ENCODE results near the gene ETV2.

Gene ETV2

GRCh38 chr19:35637165-35637564 is 4.4 kb upstream of the ETV2 start:
- TF ChIP-seq PATZ1 (CRISPR knock-in tag; IDR thresholded peaks at IDR 0.05; ENCODE audit: borderline replicate concordance) (no peak), ZNF565 (CRISPR knock-in tag; conservative IDR thresholded peaks at IDR 0.05; ENCODE audit: low read depth) (no peak), PPARA (CRISPR knock-in tag; IDR thresholded peaks at IDR 0.05; ENCODE audit: borderline replicate concordance) (no peak), ISL1 (CRISPR knock-in tag; IDR thresholded peaks at IDR 0.05) (no peak), BACH2 (CRISPR knock-in tag; IDR thresholded peaks at IDR 0.05; ENCODE audit: borderline replicate concordance) (no peak)
- TF ChIP-seq, protein P1, sequence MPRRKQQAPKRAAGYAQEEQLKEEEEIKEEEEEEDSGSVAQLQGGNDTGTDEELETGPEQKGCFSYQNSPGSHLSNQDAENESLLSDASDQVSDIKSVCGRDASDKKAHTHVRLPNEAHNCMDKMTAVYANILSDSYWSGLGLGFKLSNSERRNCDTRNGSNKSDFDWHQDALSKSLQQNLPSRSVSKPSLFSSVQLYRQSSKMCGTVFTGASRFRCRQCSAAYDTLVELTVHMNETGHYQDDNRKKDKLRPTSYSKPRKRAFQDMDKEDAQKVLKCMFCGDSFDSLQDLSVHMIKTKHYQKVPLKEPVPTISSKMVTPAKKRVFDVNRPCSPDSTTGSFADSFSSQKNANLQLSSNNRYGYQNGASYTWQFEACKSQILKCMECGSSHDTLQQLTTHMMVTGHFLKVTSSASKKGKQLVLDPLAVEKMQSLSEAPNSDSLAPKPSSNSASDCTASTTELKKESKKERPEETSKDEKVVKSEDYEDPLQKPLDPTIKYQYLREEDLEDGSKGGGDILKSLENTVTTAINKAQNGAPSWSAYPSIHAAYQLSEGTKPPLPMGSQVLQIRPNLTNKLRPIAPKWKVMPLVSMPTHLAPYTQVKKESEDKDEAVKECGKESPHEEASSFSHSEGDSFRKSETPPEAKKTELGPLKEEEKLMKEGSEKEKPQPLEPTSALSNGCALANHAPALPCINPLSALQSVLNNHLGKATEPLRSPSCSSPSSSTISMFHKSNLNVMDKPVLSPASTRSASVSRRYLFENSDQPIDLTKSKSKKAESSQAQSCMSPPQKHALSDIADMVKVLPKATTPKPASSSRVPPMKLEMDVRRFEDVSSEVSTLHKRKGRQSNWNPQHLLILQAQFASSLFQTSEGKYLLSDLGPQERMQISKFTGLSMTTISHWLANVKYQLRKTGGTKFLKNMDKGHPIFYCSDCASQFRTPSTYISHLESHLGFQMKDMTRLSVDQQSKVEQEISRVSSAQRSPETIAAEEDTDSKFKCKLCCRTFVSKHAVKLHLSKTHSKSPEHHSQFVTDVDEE (CRISPR knock-in tag; IDR thresholded peaks at IDR 0.05), result no peak
- TF ChIP-seq, protein P2, sequence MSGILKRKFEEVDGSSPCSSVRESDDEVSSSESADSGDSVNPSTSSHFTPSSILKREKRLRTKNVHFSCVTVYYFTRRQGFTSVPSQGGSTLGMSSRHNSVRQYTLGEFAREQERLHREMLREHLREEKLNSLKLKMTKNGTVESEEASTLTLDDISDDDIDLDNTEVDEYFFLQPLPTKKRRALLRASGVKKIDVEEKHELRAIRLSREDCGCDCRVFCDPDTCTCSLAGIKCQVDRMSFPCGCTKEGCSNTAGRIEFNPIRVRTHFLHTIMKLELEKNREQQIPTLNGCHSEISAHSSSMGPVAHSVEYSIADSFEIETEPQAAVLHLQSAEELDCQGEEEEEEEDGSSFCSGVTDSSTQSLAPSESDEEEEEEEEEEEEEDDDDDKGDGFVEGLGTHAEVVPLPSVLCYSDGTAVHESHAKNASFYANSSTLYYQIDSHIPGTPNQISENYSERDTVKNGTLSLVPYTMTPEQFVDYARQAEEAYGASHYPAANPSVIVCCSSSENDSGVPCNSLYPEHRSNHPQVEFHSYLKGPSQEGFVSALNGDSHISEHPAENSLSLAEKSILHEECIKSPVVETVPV (CRISPR knock-in tag; IDR thresholded peaks at IDR 0.05), result no peak
- ATAC-seq, result no peak

- ATAC-seq, result no peak
- TF ChIP-seq ARNTL (CRISPR knock-in tag; IDR thresholded peaks at IDR 0.05; ENCODE audit: borderline replicate concordance, low read depth) (no peak), PATZ1 (CRISPR knock-in tag; IDR thresholded peaks at IDR 0.05; ENCODE audit: borderline replicate concordance) (no peak), TOX (CRISPR knock-in tag; IDR thresholded peaks at IDR 0.05; ENCODE audit: borderline replicate concordance) (no peak), ESRRG (CRISPR knock-in tag; IDR thresholded peaks at IDR 0.05) (no peak), SNAI2 (CRISPR knock-in tag; IDR thresholded peaks at IDR 0.05) (no peak), ZNF8 (CRISPR knock-in tag; IDR thresholded peaks at IDR 0.05) (no peak), ZC3H10 (CRISPR knock-in tag; IDR thresholded peaks at IDR 0.05) (no peak), CSDC2 (CRISPR knock-in tag; IDR thresholded peaks at IDR 0.05) (no peak), TCF4 (CRISPR knock-in tag; IDR thresholded peaks at IDR 0.05; ENCODE audit: borderline replicate concordance) (no peak), ISL1 (CRISPR knock-in tag; IDR thresholded peaks at IDR 0.05) (no peak), PPARA (CRISPR knock-in tag; IDR thresholded peaks at IDR 0.05; ENCODE audit: borderline replicate concordance) (no peak), ZNF565 (CRISPR knock-in tag; conservative IDR thresholded peaks at IDR 0.05; ENCODE audit: low read depth) (no peak), GLIS3 (CRISPR knock-in tag; IDR thresholded peaks at IDR 0.05) (no peak), ZNF70 (CRISPR knock-in tag; IDR thresholded peaks at IDR 0.05) (no peak)
- TF ChIP-seq, protein P2 (CRISPR knock-in tag; IDR thresholded peaks at IDR 0.05), result no peak
- TF ChIP-seq, protein P1 (CRISPR knock-in tag; IDR thresholded peaks at IDR 0.05), result no peak
These were observed 2.3 kb upstream of the ETV2 start for GRCh38 chr19:35639321-35639639.
